ENCODE measurements around the gene ANKRD60.

Gene ANKRD60

GRCh38 chr20:58173091-58173490, 55.4 kb downstream of the ANKRD60 start:
- in situ Hi-C loops (cut with MboI; ENCODE audit: low sequenced_read_pairs) = no loop called here

- in situ Hi-C loops (cut with MboI; ENCODE audit: low sequenced_read_pairs) = no loop called here
Observed at GRCh38 chr20:58171796-58172425, 56.5 kb downstream of the ANKRD60 start.

GRCh38 chr20:58169450-58169849, 59.0 kb downstream of the ANKRD60 start:
- in situ Hi-C loops (cut with MboI; ENCODE audit: low sequenced_read_pairs) = no loop called here

- in situ Hi-C loops (cut with MboI; ENCODE audit: low sequenced_read_pairs) = no loop called here
Observed at GRCh38 chr20:58168843-58169242, 59.6 kb downstream of the ANKRD60 start.

- in situ Hi-C loops (cut with MboI; ENCODE audit: low sequenced_read_pairs) = no loop called here
Observed at GRCh38 chr20:58167759-58168158, 60.7 kb downstream of the ANKRD60 start.
